GM23248 (cell line): ENCODE data around the gene PRSS16.

ENCODE experiments used
- EZH2 ChIP-seq: fragments of 200-600 bp; sonication (generic); IDR thresholded peaks from 2 replicates; pipeline ENCODE4 v1.6.1; 2018; ENCODE audit warnings: antibody characterized with exemption, mild to moderate bottlenecking; ENCODE audit not compliant: insufficient read depth, poor library complexity, severe bottlenecking
- EZH2phosphoT487 ChIP-seq: fragments of 200-600 bp; sonication (generic); IDR thresholded peaks from 2 replicates; pipeline ENCODE4 v1.6.1; 2018; ENCODE audit warnings: antibody characterized with exemption, moderate library complexity, mild to moderate bottlenecking, low read depth; ENCODE audit not compliant: insufficient read depth

DNA sequence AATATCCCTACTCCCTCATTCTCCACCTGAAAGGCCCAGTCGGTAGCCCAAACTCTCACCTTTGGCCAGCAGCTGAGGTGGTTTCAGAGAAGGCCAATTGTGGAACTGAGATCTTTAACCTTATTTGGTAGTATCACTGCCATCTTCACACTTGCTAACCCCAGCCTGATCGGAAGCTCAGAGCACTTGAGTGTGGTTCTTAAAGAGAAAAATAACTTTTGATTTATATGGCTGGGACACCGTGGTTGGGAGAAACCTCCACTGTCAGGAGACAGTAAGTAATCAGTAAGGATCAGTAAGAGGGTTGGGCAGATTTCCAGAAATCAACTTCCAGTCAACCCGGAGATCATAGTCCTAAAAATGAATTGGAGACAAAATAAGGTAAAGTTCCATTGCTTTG lies 22.8 kb upstream of the PRSS16 start:
- no peak for TF ChIP-seq EZH2phosphoT487
- TF ChIP-seq EZH2, result no peak
